H1 (cell line): Measurements from ENCODE around the gene BOLA1. TPM values are rescaled to one million over a fixed set of nuclear protein-coding genes. Genes with fewer than 3 reads are reported as not detected.

Source experiments
- ASH2L ChIP-seq: fragments of 200-600, 300-600 bp; sonication (generic); IDR thresholded peaks from one replicate; pipeline ENCODE4 v1.7.1; 2017; ENCODE audit warnings: low read length
- CBX5 ChIP-seq: fragments of 300-800, 300-1000 bp; sonication (generic); IDR thresholded peaks from 2 replicates; pipeline ENCODE4 v1.7.1; 2016; ENCODE audit warnings: antibody characterized with exemption, low read length, low read depth
- CHD2 ChIP-seq: IDR thresholded peaks from 2 replicates; pipeline ENCODE4 v1.6.1; 2012; ENCODE audit warnings: low read length, improper control_type of control experiment
- CREB1 ChIP-seq: IDR thresholded peaks from 2 replicates; pipeline ENCODE4 v1.6.1; 2012; ENCODE audit warnings: inconsistent platforms
- CTBP2 ChIP-seq: IDR thresholded peaks from 2 replicates; pipeline ENCODE4 v1.7.0; 2011; ENCODE audit warnings: borderline replicate concordance, mild to moderate bottlenecking, moderate library complexity, mixed read lengths, low read length; ENCODE audit not compliant: insufficient read depth, insufficient read length
- EGR1 ChIP-seq: IDR thresholded peaks from 2 replicates; pipeline ENCODE4 v1.6.1; 2011; ENCODE audit warnings: low read depth, low read length, borderline replicate concordance
- EP300 ChIP-seq, 2 experiments: IDR thresholded peaks; 1 replicate in 1 of 2; 2 replicates in 1 of 2; pipeline ENCODE4 v1.6.1; 2011 to 2012; ENCODE audit warnings: low read depth in 2 of 2, low read length in 2 of 2, mild to moderate bottlenecking in 2 of 2, borderline replicate concordance in 1 of 2, inconsistent platforms in 1 of 2, moderate library complexity in 1 of 2
- GABPA ChIP-seq: IDR thresholded peaks from 2 replicates; pipeline ENCODE4 v1.6.1; 2011; ENCODE audit warnings: mild to moderate bottlenecking, low read length, moderate library complexity, borderline replicate concordance; ENCODE audit not compliant: insufficient read depth
- JUND ChIP-seq: IDR thresholded peaks from 2 replicates; pipeline ENCODE4 v1.6.1; 2011; ENCODE audit warnings: mild to moderate bottlenecking, improper control_type of control experiment, low read length
- KDM1A ChIP-seq: fragments of 200-600, 300-600 bp; sonication (generic); IDR thresholded peaks from 2 replicates; pipeline ENCODE4 v1.7.1; 2016; ENCODE audit warnings: mild to moderate bottlenecking, low read length, borderline replicate concordance
- KDM5A ChIP-seq: fragments of 200-600 bp; IDR thresholded peaks from 2 replicates; pipeline ENCODE4 v1.7.1; 2012; ENCODE audit warnings: mild to moderate bottlenecking, low read length, inconsistent platforms, mixed read lengths
- NANOG ChIP-seq: IDR thresholded peaks from 2 replicates; pipeline ENCODE4 v1.6.1; 2011; ENCODE audit warnings: low read length, low read depth, mild to moderate bottlenecking, inconsistent platforms; ENCODE audit not compliant: insufficient read depth, poor library complexity, severe bottlenecking
- NRF1 ChIP-seq: IDR thresholded peaks from 2 replicates; pipeline ENCODE4 v1.6.1; 2011; ENCODE audit warnings: mild to moderate bottlenecking, low read depth, low read length, improper control_type of control experiment
- PHF8 ChIP-seq: fragments of 200-600 bp; sonication (generic); conservative IDR thresholded peaks from 2 replicates; pipeline ENCODE4 v1.7.1; 2012; ENCODE audit warnings: low read depth, mild to moderate bottlenecking, inconsistent platforms, low read length, moderate library complexity
- POLR2AphosphoS5 ChIP-seq: IDR thresholded peaks from 2 replicates; pipeline ENCODE4 v1.6.1; 2011; ENCODE audit warnings: low read depth, low read length
- POU5F1 ChIP-seq: IDR thresholded peaks from 2 replicates; pipeline ENCODE4 v1.6.1; 2011; ENCODE audit warnings: low read depth, mild to moderate bottlenecking, low read length, moderate library complexity
- SAP30 ChIP-seq: fragments of 300-600 bp; sonication (generic); IDR thresholded peaks from 2 replicates; pipeline ENCODE4 v1.7.1; 2012; ENCODE audit warnings: low read length, moderate library complexity, mild to moderate bottlenecking, inconsistent platforms; ENCODE audit not compliant: insufficient read depth, insufficient replicate concordance
- SIN3A ChIP-seq, 2 experiments: IDR thresholded peaks in 1 of 2; conservative IDR thresholded peaks in 1 of 2; 2 replicates each; pipeline ENCODE4 v1.6.1; 2011 to 2012; ENCODE audit warnings: low read length in 2 of 2, improper control_type of control experiment in 1 of 2, low read depth in 1 of 2, mild to moderate bottlenecking in 1 of 2
- SIX5 ChIP-seq: IDR thresholded peaks from 2 replicates; pipeline ENCODE4 v1.6.1; 2011; ENCODE audit warnings: mild to moderate bottlenecking, low read depth, low read length
- TAF7 ChIP-seq: optimal IDR thresholded peaks from 2 replicates; pipeline ENCODE3; 2011; ENCODE audit warnings: low read depth, mild to moderate bottlenecking, inconsistent platforms, low read length, moderate library complexity, borderline replicate concordance
- TBP ChIP-seq: IDR thresholded peaks from 2 replicates; pipeline ENCODE4 v1.6.1; 2011; ENCODE audit warnings: low read depth, low read length, improper control_type of control experiment
- YY1 ChIP-seq: IDR thresholded peaks from 2 replicates; pipeline ENCODE4 v1.6.1; 2011; ENCODE audit warnings: low read depth, mild to moderate bottlenecking, low read length
- polyA plus RNA-seq, 7 experiments: library from polyadenylated mRNA; depleted of rRNA in 3 of 7; stranded (reverse) in 5 of 7; unstranded in 2 of 7; fragments of >200 nt in 5 of 7; fragments of 200-250 nt in 2 of 7; gene quantifications; 1 replicate in 5 of 7; 2 replicates in 1 of 7; 4 replicates in 1 of 7; pipeline versions ENCODE4 v1.2.1 to v1.2.3, GENCODE V29; 2011 to 2013; ENCODE audit warnings: missing spikeins in 2 of 7, mixed read lengths in 2 of 7
- total RNA-seq: library from RNA; stranded (reverse); fragmentation: NEBNext Ultra II Directional; extraction: Animal tissue kit (Norgen Biotek cat#: 25700); gene quantifications from 2 replicates; pipeline ENCODE4 v1.2.1, GENCODE V29; 2021
- TF ChIP-seq, protein P1 (sequence below): IDR thresholded peaks from 2 replicates; pipeline ENCODE4 v1.6.1; 2011; ENCODE audit warnings: low read length, improper control_type of control experiment

BOLA1 gene
- total and polyA plus RNA-seq, 2 of the 8 experiments (the other 6 are each of a cell fraction or from before 2014, with no cell fraction given), result 8.1 to 15.4 TPM

DNA sequence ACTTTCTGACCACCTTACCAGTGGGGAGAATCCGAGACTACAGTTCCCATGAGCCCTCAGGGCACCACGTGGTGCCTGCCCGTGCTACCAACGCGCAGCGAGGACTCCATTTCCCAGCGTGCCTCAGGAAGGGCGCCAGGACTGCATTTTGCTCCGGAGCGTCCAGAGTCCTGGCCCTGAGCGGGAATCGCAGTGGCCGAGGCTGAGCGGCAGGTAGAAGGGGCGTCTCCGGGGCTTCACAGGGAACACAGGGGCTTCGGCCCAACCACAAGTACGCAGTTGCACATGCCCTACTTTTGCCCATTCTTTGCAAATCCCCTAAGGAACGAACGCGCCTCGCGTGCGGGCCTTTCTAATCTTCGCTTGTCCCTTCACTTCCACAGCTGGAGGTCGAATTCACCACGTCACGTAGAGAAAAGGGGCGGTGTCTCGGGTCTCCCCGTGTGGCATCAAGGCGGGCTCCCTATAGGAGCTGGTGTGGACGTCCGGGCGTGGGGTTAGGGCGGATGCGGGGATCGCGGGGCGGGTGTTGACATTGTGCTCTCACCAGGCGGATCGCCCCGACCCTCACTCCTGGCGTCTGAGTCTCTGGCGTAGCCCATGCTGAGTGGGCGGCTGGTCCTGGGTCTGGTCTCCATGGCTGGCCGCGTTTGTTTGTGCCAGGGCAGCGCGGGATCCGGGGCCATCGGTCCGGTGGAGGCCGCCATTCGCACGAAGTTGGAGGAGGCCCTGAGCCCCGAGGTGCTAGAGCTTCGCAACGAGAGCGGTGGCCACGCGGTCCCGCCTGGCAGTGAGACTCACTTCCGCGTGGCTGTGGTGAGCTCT, at the start of gene BOLA1 (continued):
- TF ChIP-seq SAP30, result peak; percentile 45
- no peak for TF ChIP-seq KDM1A
- peak; percentile 84 for TF ChIP-seq CREB1
- no peak for TF ChIP-seq GABPA
- TF ChIP-seq CBX5, result no peak
- TF ChIP-seq TAF7, result peak; percentile 57
- peak; percentile 87 for TF ChIP-seq TBP
- TF ChIP-seq JUND, result 0 out of 2 replicates have a peak, but pooled peaks have one; percentile 14
- TF ChIP-seq, protein P1, sequence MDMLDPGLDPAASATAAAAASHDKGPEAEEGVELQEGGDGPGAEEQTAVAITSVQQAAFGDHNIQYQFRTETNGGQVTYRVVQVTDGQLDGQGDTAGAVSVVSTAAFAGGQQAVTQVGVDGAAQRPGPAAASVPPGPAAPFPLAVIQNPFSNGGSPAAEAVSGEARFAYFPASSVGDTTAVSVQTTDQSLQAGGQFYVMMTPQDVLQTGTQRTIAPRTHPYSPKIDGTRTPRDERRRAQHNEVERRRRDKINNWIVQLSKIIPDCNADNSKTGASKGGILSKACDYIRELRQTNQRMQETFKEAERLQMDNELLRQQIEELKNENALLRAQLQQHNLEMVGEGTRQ, result peak; percentile 99
- TF ChIP-seq CHD2, result peak; percentile 77
- TF ChIP-seq EP300 (IDR thresholded peaks at IDR 0.05; ENCODE audit: borderline replicate concordance in 1 of 2, low read depth in 2 of 2, low read length in 2 of 2), result no peak
- no peak for TF ChIP-seq NANOG
- peak; percentile 98 for TF ChIP-seq SIX5
- TF ChIP-seq SIN3A (conservative IDR thresholded peaks at IDR 0.05 in 1 of 2, IDR thresholded peaks at IDR 0.05 in 1 of 2; ENCODE audit: low read depth in 1 of 2, low read length in 2 of 2), result peak; percentile 15 to 96; a peak in 1 of 4 replicates
- no peak for TF ChIP-seq NRF1
- TF ChIP-seq CTBP2, result no peak
- peak; percentile 90 for TF ChIP-seq POLR2AphosphoS5
- peak; percentile 69 for TF ChIP-seq PHF8
- peak; percentile 78 for TF ChIP-seq ASH2L
- no peak for TF ChIP-seq KDM5A
- TF ChIP-seq EGR1, result no peak
- TF ChIP-seq POU5F1, result no peak
- peak; percentile 85 for TF ChIP-seq YY1
